BLaER1 treated with 17β-estradiol and CSF1 and Interleukin-3, amounts not matched to agents 10 nM and 100 nM (cell line): Measurements from ENCODE around the gene HS6ST3.
"Not testable (repeated sequence)": the region's sequence is repeated elsewhere in the genome, so short reads cannot be mapped to it uniquely, and the experiment has no call there.

Experiments
- H3K27ac ChIP-seq, 11 experiments: shearing (Covaris generic); formaldehyde crosslinking; 2 replicates each; pipeline ENCODE4 v1.8.1; 2022
- H3K27me3 ChIP-seq, 11 experiments: shearing (Covaris generic); formaldehyde crosslinking; 2 replicates each; pipeline ENCODE4 v1.8.1; 2022
- H3K36me3 ChIP-seq, 11 experiments: shearing (Covaris generic); formaldehyde crosslinking; 2 replicates each; pipeline ENCODE4 v1.8.1; 2022
- H3K4me1 ChIP-seq, 10 experiments: shearing (Covaris generic); formaldehyde crosslinking; 2 replicates each; pipeline ENCODE4 v1.8.1; 2022
- H3K4me2 ChIP-seq, 11 experiments: shearing (Covaris generic); formaldehyde crosslinking; 2 replicates each; pipeline ENCODE4 v1.8.1; 2022
- H3K4me3 ChIP-seq, 10 experiments: shearing (Covaris generic); formaldehyde crosslinking; 2 replicates each; pipeline ENCODE4 v1.8.1; 2022
- H3K9ac ChIP-seq, 11 experiments: shearing (Covaris generic); formaldehyde crosslinking; 2 replicates each; pipeline ENCODE4 v1.8.1; 2022
- H3K9me3 ChIP-seq, 11 experiments: shearing (Covaris generic); formaldehyde crosslinking; replicated peaks in 1 of 11; 2 replicates each; pipeline ENCODE4 v1.8.1; 2022
- H4K20me1 ChIP-seq, 11 experiments: shearing (Covaris generic); formaldehyde crosslinking; 2 replicates each; pipeline ENCODE4 v1.8.1; 2022
- Cebpa-rat ChIP-seq, 11 experiments: shearing (Covaris generic); IDR thresholded peaks; 2 replicates each; pipeline ENCODE4 v1.8.1; 2022

HS6ST3 gene

DNA sequence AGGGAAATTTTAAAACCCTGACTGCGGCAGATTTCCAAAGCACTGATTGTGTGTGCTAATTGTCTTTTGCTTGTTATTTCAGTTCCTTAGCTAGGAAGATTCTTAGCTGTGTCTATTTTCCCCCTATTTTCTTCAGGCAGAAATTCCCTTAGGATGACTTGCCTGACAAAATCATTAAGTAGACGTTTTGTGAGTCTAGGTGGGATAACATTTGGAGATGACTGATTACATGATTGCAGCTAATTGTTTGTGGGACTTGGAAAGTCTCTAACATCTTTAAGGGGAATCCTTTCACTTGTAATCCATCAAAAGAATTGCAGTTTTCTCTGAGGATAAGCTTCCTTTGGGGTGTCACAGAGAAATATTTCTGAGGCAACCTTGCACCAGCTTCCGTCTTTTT, 676.4 kb downstream of the HS6ST3 start:
- Histone ChIP-seq H3K4me1 (peaks cover 0 to under 1% (median under 1%) of the 10 kb centered on the region in 10 experiments; a peak in 7 of 20 replicates), H3K27me3 (no peaks in the 10 kb centered on the region), H3K4me3 (no peak overlapping the region), H3K36me3 (no peaks in the 10 kb centered on the region), H3K4me2 (no peak overlapping the region), H4K20me1 (no peaks in the 10 kb centered on the region), H3K9ac (no peak overlapping the region), H3K9me3 (no peaks in the 10 kb centered on the region), H3K27ac (no peak overlapping the region)
- TF ChIP-seq Cebpa-rat (IDR thresholded peaks at IDR 0.05) = no peak

- no peak overlapping the region for H3K4me3 ChIP-seq
- H3K27ac ChIP-seq = no peak overlapping the region
- no peaks in the 10 kb centered on the region for H3K36me3 ChIP-seq
- no peaks in the 10 kb centered on the region for H3K27me3 ChIP-seq
- TF ChIP-seq Cebpa-rat (IDR thresholded peaks at IDR 0.05) = no peak
- H3K9me3 ChIP-seq = no peaks in the 10 kb centered on the region
- H3K4me1 ChIP-seq = peaks cover 6 to 21% (median 16%) of the 10 kb centered on the region in 10 experiments
- no peak overlapping the region for H3K4me2 ChIP-seq
- no peak overlapping the region for H3K9ac ChIP-seq
- H4K20me1 ChIP-seq = no peaks in the 10 kb centered on the region
These were observed 678.6 kb downstream of the HS6ST3 start for GRCh38 chr13:96768524-96768923.

- no peak overlapping the region for H3K27ac ChIP-seq
- peaks cover 6 to 21% (median 16%) of the 10 kb centered on the region in 10 experiments for H3K4me1 ChIP-seq
- no peak overlapping the region for H3K4me2 ChIP-seq
- no peaks in the 10 kb centered on the region for H3K9me3 ChIP-seq
- H3K27me3 ChIP-seq = no peaks in the 10 kb centered on the region
- no peaks in the 10 kb centered on the region for H4K20me1 ChIP-seq
- TF ChIP-seq Cebpa-rat (IDR thresholded peaks at IDR 0.05) = no peak
- no peaks in the 10 kb centered on the region for H3K36me3 ChIP-seq
- H3K4me3 ChIP-seq = no peak overlapping the region
- no peak overlapping the region for H3K9ac ChIP-seq
These were observed 680.0 kb downstream of the HS6ST3 start for GRCh38 chr13:96769874-96770273.

DNA sequence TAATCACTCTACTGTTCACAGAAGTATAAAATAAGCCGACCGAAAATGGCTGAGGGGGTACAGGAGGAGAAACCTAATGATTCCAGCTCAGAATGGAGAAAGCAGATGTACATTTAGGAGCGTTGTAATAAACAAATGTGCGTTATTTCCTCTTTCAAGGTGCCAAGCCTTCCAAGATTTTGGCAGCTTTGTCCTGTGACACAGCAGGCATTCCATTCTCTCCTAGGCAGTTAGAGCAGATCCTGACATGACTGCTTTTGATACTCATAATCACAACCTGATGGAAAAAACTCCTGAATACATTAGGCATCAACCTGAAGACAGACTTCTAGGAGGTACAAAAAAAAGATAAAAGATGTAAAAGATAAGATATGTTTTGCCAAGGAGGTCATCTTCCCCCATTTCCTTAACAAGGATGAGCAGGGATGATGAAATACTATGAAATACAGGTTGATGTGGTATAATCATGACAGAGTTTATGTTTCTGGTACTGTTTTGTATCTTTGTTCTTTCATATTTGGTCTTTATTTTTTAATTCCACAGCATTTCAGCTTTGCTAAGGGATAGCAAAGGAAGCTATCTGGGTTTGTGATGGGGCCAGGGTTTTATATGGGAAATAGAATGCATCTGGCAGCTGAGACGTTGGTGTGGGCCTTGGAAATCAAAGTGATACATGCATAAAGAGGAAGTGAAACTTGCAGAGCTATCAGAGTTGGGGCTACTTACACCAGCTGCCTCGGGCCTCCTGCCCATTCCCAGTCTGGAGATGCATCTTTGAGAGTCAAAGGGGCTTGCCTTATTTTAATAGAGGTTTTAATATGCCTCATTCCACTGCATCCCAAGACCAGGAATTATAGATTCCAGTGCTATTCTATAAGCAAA, 681.8 kb downstream of the HS6ST3 start:
- H3K36me3 ChIP-seq = no peaks in the 10 kb centered on the region
- no peaks in the 10 kb centered on the region for H3K9me3 ChIP-seq
- no peak for TF ChIP-seq Cebpa-rat (IDR thresholded peaks at IDR 0.05)
- no peaks in the 10 kb centered on the region for H3K27me3 ChIP-seq
- no peaks in the 10 kb centered on the region for H4K20me1 ChIP-seq
- H3K4me1 ChIP-seq = peaks cover 6 to 21% (median 16%) of the 10 kb centered on the region in 10 experiments
- H3K27ac ChIP-seq = peak overlapping the region in 4 of 11 experiments; percentile 6 to 64 (median 38); a peak in 5 of 22 replicates
- no peak overlapping the region for H3K9ac ChIP-seq
- H3K4me3 ChIP-seq = no peak overlapping the region
- peak overlapping the region in 10 of 11 experiments; percentile 8 to 44 (median 28); a peak in 16 of 22 replicates for H3K4me2 ChIP-seq

GRCh38 chr13:96772426-96772825, 682.5 kb downstream of the HS6ST3 start:
- no peaks in the 10 kb centered on the region for H3K36me3 ChIP-seq
- no peak for TF ChIP-seq Cebpa-rat (IDR thresholded peaks at IDR 0.05)
- no peaks in the 10 kb centered on the region for H3K27me3 ChIP-seq
- H4K20me1 ChIP-seq = no peaks in the 10 kb centered on the region
- H3K4me3 ChIP-seq = no peak overlapping the region
- H3K27ac ChIP-seq = peak overlapping the region in 1 of 11 experiments; percentile 22; a peak in 1 of 22 replicates
- peaks cover under 1 to 3% (median 1%) of the 10 kb centered on the region in 11 experiments; a peak in 12 of 22 replicates for H3K9me3 ChIP-seq
- peaks cover 6 to 21% (median 16%) of the 10 kb centered on the region in 10 experiments for H3K4me1 ChIP-seq
- no peak overlapping the region for H3K9ac ChIP-seq
- peak overlapping the region in 6 of 11 experiments; percentile 4 to 44 (median 28); a peak in 6 of 22 replicates for H3K4me2 ChIP-seq

- H3K4me3 ChIP-seq, H3K4me2 ChIP-seq, H4K20me1 ChIP-seq, H3K9ac ChIP-seq, H3K27me3 ChIP-seq, H3K4me1 ChIP-seq, H3K27ac ChIP-seq, H3K36me3 ChIP-seq: not testable (repeated sequence)
- peaks cover 7 to 18% (median 12%) of the 10 kb centered on the region in 11 experiments; a peak in 17 of 22 replicates for H3K9me3 ChIP-seq
These were observed 688.4 kb downstream of the HS6ST3 start for GRCh38 chr13:96778302-96778701.

- TF ChIP-seq Cebpa-rat (IDR thresholded peaks at IDR 0.05) = no peak
- H3K4me1 ChIP-seq = no peaks in the 10 kb centered on the region
These were observed 689.8 kb downstream of the HS6ST3 start for GRCh38 chr13:96779691-96780090.

GRCh38 chr13:96780105-96780504, 690.2 kb downstream of the HS6ST3 start:
- H3K36me3 ChIP-seq = no peaks in the 10 kb centered on the region
- H3K27ac ChIP-seq = no peak overlapping the region
- H4K20me1 ChIP-seq = no peaks in the 10 kb centered on the region
- no peak for TF ChIP-seq Cebpa-rat (IDR thresholded peaks at IDR 0.05)
- H3K4me2 ChIP-seq = no peak overlapping the region
- H3K9ac ChIP-seq = no peak overlapping the region
- H3K9me3 ChIP-seq = peaks cover 7 to 18% (median 12%) of the 10 kb centered on the region in 11 experiments; a peak in 17 of 22 replicates
- H3K27me3 ChIP-seq = no peaks in the 10 kb centered on the region
- no peak overlapping the region for H3K4me3 ChIP-seq
- no peaks in the 10 kb centered on the region for H3K4me1 ChIP-seq

More at GRCh38 chr13:96779691-96780090, 689.8 kb downstream of the HS6ST3 start:
- Histone ChIP-seq H3K9me3 (peaks cover 7 to 18% (median 12%) of the 10 kb centered on the region in 11 experiments; a peak in 17 of 22 replicates), H3K36me3 (no peaks in the 10 kb centered on the region), H4K20me1 (no peaks in the 10 kb centered on the region), H3K4me3 (no peak overlapping the region), H3K27me3 (no peaks in the 10 kb centered on the region), H3K4me2 (no peak overlapping the region), H3K27ac (no peak overlapping the region), H3K9ac (no peak overlapping the region)

GRCh38 chr13:96781141-96781540, 691.2 kb downstream of the HS6ST3 start:
- no peak overlapping the region for H3K4me3 ChIP-seq
- peaks cover 7 to 18% (median 12%) of the 10 kb centered on the region in 11 experiments; a peak in 17 of 22 replicates for H3K9me3 ChIP-seq
- no peak for TF ChIP-seq Cebpa-rat (IDR thresholded peaks at IDR 0.05)
- H3K36me3 ChIP-seq = no peaks in the 10 kb centered on the region
- no peak overlapping the region for H3K27ac ChIP-seq
- no peaks in the 10 kb centered on the region for H3K27me3 ChIP-seq
- H4K20me1 ChIP-seq = no peaks in the 10 kb centered on the region
- no peak overlapping the region for H3K9ac ChIP-seq
- no peak overlapping the region for H3K4me2 ChIP-seq
- no peaks in the 10 kb centered on the region for H3K4me1 ChIP-seq
